B cell (primary cell): ENCODE data around the gene RBM20. TPM values are rescaled to one million over a fixed set of nuclear protein-coding genes. Genes with fewer than 3 reads are reported as not detected.

Experiments
- ATAC-seq: fragments of 200-7000 bp; cut with Tn5 transposase; one replicate; pipeline ENCODE4 v1.10.0; 2021; ENCODE audit warnings: low read depth, mild to moderate bottlenecking, moderate number of reproducible peaks, moderate library complexity
- CTCF ChIA-PET: fragments of 350-600 bp; sonication (Branson Sonifier 250); formaldehyde crosslinking; loops from one replicate; lab custom pipeline; 2021; ENCODE audit warnings: antibody characterized with exemption, inconsistent platforms; lab: Charles Lee
- POLR2A ChIA-PET: fragments of 350-600 bp; sonication (Branson Sonifier 250); formaldehyde crosslinking; loops from one replicate; lab custom pipeline; 2021; ENCODE audit warnings: antibody characterized with exemption; lab: Charles Lee
- DNase-seq: peaks from one replicate; pipeline ENCODE4 v3.0.0; 2013
- H2AFZ ChIP-seq: 2 replicates; pipeline ENCODE4 v1.6.1; 2012; ENCODE audit warnings: mild to moderate bottlenecking, low read depth, low read length; ENCODE audit not compliant: insufficient read depth, poor library complexity, severe bottlenecking
- H3K27ac ChIP-seq, 2 donors: 1 replicate in 1 of 2; 2 replicates in 1 of 2; pipeline ENCODE4 v1.5.1; 2012 to 2013; ENCODE audit warnings: low read length in 2 of 2, mild to moderate bottlenecking in 2 of 2, moderate library complexity in 1 of 2
- H3K27me3 ChIP-seq, 4 experiments: fragments of 200-600 bp in 1 of 4; sonication (generic) in 1 of 4; replicated peaks in 1 of 4; 1 replicate in 2 of 4; 2 replicates in 2 of 4; pipeline versions ENCODE4 v1.6.1 to v1.7.0; 2013 to 2016; ENCODE audit warnings: low read length in 3 of 4, mild to moderate bottlenecking in 2 of 4, mixed read lengths in 1 of 4, moderate library complexity in 1 of 4; ENCODE audit not compliant: insufficient read depth in 4 of 4, control insufficient read depth in 3 of 4; ENCODE audit errors: control extremely low read depth in 1 of 4
- H3K36me3 ChIP-seq, 2 experiments: replicated peaks in 1 of 2; 1 replicate in 1 of 2; 2 replicates in 1 of 2; pipeline versions ENCODE4 v1.6.1 to v1.7.1; 2013; ENCODE audit warnings: low read length in 1 of 2; ENCODE audit not compliant: insufficient read depth in 2 of 2, control insufficient read depth in 1 of 2; ENCODE audit errors: control extremely low read depth in 1 of 2, extremely low read depth in 1 of 2
- H3K4me1 ChIP-seq, 2 donors: fragments of 200-600 bp in 1 of 2; sonication (generic) in 1 of 2; 1 replicate in 1 of 2; 2 replicates in 1 of 2; pipeline versions ENCODE4 v1.5.1 to v1.6.1; 2013 to 2017; ENCODE audit warnings: low read length in 2 of 2; ENCODE audit not compliant: control insufficient read depth in 2 of 2, insufficient read depth in 2 of 2
- H3K4me2 ChIP-seq: replicated peaks from 2 replicates; pipeline ENCODE3; 2012; ENCODE audit warnings: mild to moderate bottlenecking, low read depth, low read length; ENCODE audit not compliant: poor library complexity, severe bottlenecking
- H3K4me3 ChIP-seq, 5 experiments: fragments of 200-600 bp in 1 of 5; sonication (generic) in 1 of 5; 1 replicate in 3 of 5; 2 replicates in 2 of 5; pipeline versions ENCODE4 v1.5.1 to v1.7.0; 2011 to 2016; ENCODE audit warnings: low read length in 4 of 5, mild to moderate bottlenecking in 4 of 5, low read depth in 2 of 5, control low read depth in 1 of 5, moderate library complexity in 1 of 5; ENCODE audit not compliant: insufficient read depth in 1 of 5; ENCODE audit errors: control extremely low read depth in 1 of 5, extremely low read depth in 1 of 5
- H3K79me2 ChIP-seq: fragments of 200-600 bp; sonication (generic); one replicate; pipeline ENCODE4 v1.6.0; 2016; ENCODE audit warnings: low read length; ENCODE audit not compliant: control insufficient read depth, insufficient read depth
- H3K9ac ChIP-seq: fragments of 200-600 bp; sonication (generic); 2 replicates; pipeline ENCODE4 v1.6.1; 2017; ENCODE audit warnings: mild to moderate bottlenecking, low read length, moderate library complexity
- H3K9me3 ChIP-seq, 3 donors: one replicate each; pipeline versions ENCODE4 v1.6.1 to v1.7.1; 2013; ENCODE audit warnings: low read length in 2 of 3; ENCODE audit not compliant: control insufficient read depth in 2 of 3, insufficient read depth in 1 of 3; ENCODE audit errors: control extremely low read depth in 1 of 3
- H4K20me1 ChIP-seq: 2 replicates; pipeline ENCODE4 v1.6.0; 2012; ENCODE audit warnings: mild to moderate bottlenecking, low read length; ENCODE audit not compliant: insufficient read depth, control insufficient read depth, poor library complexity, severe bottlenecking
- H3K27ac Mint-ChIP-seq: one replicate; pipeline ENCODE4 v1.8.0; 2021; ENCODE audit warnings: mixed read lengths
- H3K27me3 Mint-ChIP-seq: one replicate; pipeline ENCODE4 v1.8.0; 2021; ENCODE audit warnings: mixed read lengths
- H3K4me1 Mint-ChIP-seq: one replicate; pipeline ENCODE4 v1.8.0; 2021; ENCODE audit warnings: mixed read lengths
- H3K4me3 Mint-ChIP-seq: one replicate; pipeline ENCODE4 v1.8.0; 2021; ENCODE audit warnings: mixed read lengths
- H3K9me3 Mint-ChIP-seq: one replicate; pipeline ENCODE4 v1.8.0; 2022; ENCODE audit warnings: mixed read lengths; ENCODE audit not compliant: insufficient read depth
- EZH2 ChIP-seq: IDR thresholded peaks from 2 replicates; pipeline ENCODE4 v1.6.1; 2012; ENCODE audit warnings: borderline replicate concordance, low read depth, mild to moderate bottlenecking, moderate library complexity, low read length; ENCODE audit not compliant: insufficient read depth, poor library complexity, severe bottlenecking
- WGBS: methylation state at CpG from one replicate; pipeline ENCODE4 v1.1.5; 2013; ENCODE audit warnings: missing lambda C conversion rate; ENCODE audit not compliant: insufficient coverage; 5-methylcytosine and 5-hydroxymethylcytosine counted together
- intact Hi-C: fragments of 100-400 bp; cut with micrococcal nuclease; formaldehyde crosslinking; loops from one replicate; pipeline ENCODE4 v1.10.0; 2022
- polyA plus RNA-seq: library from polyadenylated mRNA; depleted of rRNA; stranded (reverse); fragments of >200 nt; gene quantifications from 2 replicates; pipeline ENCODE4 v1.2.3, GENCODE V29; 2012
- total RNA-seq, 2 donors: library from RNA; stranded (reverse); fragments of 120-200 nt in 1 of 2; gene quantifications; 1 replicate in 1 of 2; 2 replicates in 1 of 2; pipeline versions ENCODE4 v1.2.3 to v1.2.4, GENCODE V29; 2013 to 2022
- TF ChIP-seq, protein P1 (sequence below): fragments of 200-600 bp; IDR thresholded peaks from one replicate; pipeline ENCODE4 v1.8.0; 2022; ENCODE audit warnings: antibody characterized with exemption, mild to moderate bottlenecking

The RBM20 gene
- total and polyA plus RNA-seq, 2 donors (not counting 1 experiment from before 2014, with no cell fraction given), result not detected

DNA sequence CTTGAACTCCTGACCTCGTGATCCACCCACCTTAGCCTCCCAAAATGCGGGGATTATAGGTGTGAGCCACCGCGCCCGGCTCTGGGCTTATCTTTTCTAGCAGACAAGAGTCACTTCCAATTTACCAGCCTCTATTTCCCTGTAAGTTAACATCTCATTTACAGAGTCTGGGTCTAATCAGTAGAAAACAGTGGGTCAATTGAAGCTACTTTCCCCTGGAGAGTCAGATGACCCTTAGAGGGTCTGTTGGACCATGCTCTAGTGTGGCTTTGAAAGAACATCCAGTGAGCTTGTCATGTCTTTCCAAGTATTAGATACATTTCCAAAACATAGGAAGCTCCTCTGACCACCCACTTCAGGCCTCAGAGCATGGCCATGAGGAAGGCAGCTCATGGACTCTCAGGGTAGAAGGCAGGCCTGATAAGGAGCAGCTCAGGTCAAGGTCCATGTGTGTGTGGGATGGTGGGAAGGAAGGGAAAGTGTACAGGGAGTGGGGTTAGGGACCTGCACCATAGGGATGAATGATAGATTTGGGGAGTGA is 27.6 kb upstream of the RBM20 start:
- no peak overlapping the region for H3K4me2 ChIP-seq
- no peaks in the 10 kb centered on the region for H4K20me1 ChIP-seq
- H3K4me3 ChIP-seq, result no peak overlapping the region
- no peak for DNase-seq
- H3K36me3 ChIP-seq, result no peaks in the 10 kb centered on the region
- no peak for TF ChIP-seq EZH2
- TF ChIP-seq, protein P1, sequence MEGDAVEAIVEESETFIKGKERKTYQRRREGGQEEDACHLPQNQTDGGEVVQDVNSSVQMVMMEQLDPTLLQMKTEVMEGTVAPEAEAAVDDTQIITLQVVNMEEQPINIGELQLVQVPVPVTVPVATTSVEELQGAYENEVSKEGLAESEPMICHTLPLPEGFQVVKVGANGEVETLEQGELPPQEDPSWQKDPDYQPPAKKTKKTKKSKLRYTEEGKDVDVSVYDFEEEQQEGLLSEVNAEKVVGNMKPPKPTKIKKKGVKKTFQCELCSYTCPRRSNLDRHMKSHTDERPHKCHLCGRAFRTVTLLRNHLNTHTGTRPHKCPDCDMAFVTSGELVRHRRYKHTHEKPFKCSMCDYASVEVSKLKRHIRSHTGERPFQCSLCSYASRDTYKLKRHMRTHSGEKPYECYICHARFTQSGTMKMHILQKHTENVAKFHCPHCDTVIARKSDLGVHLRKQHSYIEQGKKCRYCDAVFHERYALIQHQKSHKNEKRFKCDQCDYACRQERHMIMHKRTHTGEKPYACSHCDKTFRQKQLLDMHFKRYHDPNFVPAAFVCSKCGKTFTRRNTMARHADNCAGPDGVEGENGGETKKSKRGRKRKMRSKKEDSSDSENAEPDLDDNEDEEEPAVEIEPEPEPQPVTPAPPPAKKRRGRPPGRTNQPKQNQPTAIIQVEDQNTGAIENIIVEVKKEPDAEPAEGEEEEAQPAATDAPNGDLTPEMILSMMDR, result no peak
- POLR2A ChIA-PET, result no interaction called here
- 97% methylated on average over 5 of the region's 5 CpGs for WGBS
- intact Hi-C loops, result no loop called here
- no peak overlapping the region for H3K9ac ChIP-seq
- CTCF ChIA-PET, result interaction anchor here (0.8 to 2.8 kb wide), 4 partner anchors 14 to 56 kb away, joined by 3 to 13 read pairs (median 4); no protein-coding TSS in a partner anchor
- H2AFZ ChIP-seq, result no peak overlapping the region
- Mint-ChIP-seq H3K4me1 (peaks cover 15% of the 10 kb centered on the region), H3K9me3 (peaks cover 4% of the 10 kb centered on the region), H3K4me3 (no peak overlapping the region), H3K27ac (no peak overlapping the region), H3K27me3 (no peaks in the 10 kb centered on the region)
- no peaks in the 10 kb centered on the region for H3K27me3 ChIP-seq
- no peaks in the 10 kb centered on the region for H3K9me3 ChIP-seq
- H3K4me1 ChIP-seq, result peaks cover 4 to 6% of the 10 kb centered on the region in 2 donors
- no peaks in the 10 kb centered on the region for H3K79me2 ChIP-seq
- H3K27ac ChIP-seq, result no peak overlapping the region
- ATAC-seq, result no peak

DNA sequence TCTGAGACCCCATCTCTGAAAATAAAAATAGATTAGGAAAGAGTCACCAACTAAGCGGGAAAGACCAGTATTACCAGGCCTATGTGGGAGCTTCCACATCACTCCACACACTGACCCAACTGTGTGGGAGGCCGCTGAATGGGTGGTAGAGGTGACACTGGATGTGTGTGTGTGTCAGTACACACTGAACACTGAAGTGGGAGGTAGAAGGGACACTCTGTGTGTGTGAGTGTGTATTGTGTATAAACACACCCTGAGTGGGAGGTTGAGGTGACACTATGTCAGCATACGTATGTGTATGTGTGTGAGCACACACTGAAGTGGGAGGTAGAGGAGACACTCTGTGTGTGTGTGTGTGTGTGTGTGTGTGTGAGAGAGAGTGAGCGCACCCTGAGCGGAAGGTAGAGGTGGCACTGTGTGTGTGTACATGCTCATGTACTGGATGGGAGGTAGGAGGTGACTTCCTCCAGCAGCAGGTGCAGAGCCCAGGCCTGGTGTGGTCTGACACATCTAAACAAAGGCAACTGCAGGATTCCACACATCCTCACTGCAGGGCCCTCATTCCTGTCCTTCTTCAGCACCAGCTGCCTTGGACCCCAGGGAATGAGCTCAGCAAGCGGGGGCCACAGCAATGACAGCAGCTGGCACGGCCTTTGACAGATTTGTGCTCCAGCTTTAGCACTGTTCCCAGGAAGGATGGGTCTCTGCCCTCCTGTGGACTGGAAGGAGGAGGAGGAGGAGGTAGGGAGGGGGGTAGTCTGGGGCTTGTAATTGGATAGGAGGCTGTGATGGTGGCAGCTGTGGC is 26.5 kb upstream of the RBM20 start:
- no peak overlapping the region for H3K27ac Mint-ChIP-seq
- peaks cover 11% of the 10 kb centered on the region for H3K4me1 Mint-ChIP-seq
- 75% methylated on average over 5 of the region's 7 CpGs for WGBS
- ATAC-seq (no peak), DNase-seq (no peak)
- H3K9ac ChIP-seq, result no peak overlapping the region
- H3K27ac ChIP-seq, result no peak overlapping the region
- H3K9me3 Mint-ChIP-seq, result peaks cover 5% of the 10 kb centered on the region
- H3K4me3 Mint-ChIP-seq, result no peak overlapping the region
- no peaks in the 10 kb centered on the region for H3K79me2 ChIP-seq
- H4K20me1 ChIP-seq, result no peaks in the 10 kb centered on the region
- ChIA-PET CTCF (interaction anchor here (0.8 to 2.8 kb wide), 5 partner anchors 13 to 330 kb away, joined by 3 to 13 read pairs (median 3); no protein-coding TSS in a partner anchor), POLR2A (no interaction called here)
- H3K4me1 ChIP-seq, result peaks cover 4 to 6% of the 10 kb centered on the region in 2 donors
- no peak overlapping the region for H3K4me2 ChIP-seq
- intact Hi-C loops, result no loop called here
- no peaks in the 10 kb centered on the region for H3K36me3 ChIP-seq
- H2AFZ ChIP-seq, result no peak overlapping the region
- H3K27me3 ChIP-seq, result no peaks in the 10 kb centered on the region
- no peak overlapping the region for H3K4me3 ChIP-seq
- H3K9me3 ChIP-seq, result no peaks in the 10 kb centered on the region
- H3K27me3 Mint-ChIP-seq, result no peaks in the 10 kb centered on the region
- no peak for TF ChIP-seq EZH2
- TF ChIP-seq, protein P1, result no peak
